Stimulated activated CD8-positive, alpha-beta memory T cell treated with anti-CD3 and anti-CD28 coated beads, Interleukin-15, amount 100 ng/mL, for 1 hour (primary cell): ENCODE measurements around the gene LCE2A.

Source experiments
- DNase-seq: peaks from one replicate; pipeline ENCODE4 v3.0.0-alpha.2; 2020; ENCODE audit warnings: low read depth

LCE2A gene

GRCh38 chr1:152743371-152744145, 45.4 kb downstream of the LCE2A start:
- no peak for DNase-seq

- DNase-seq, result no peak
These were observed 47.2 kb downstream of the LCE2A start for GRCh38 chr1:152745289-152745704.

- DNase-seq, result no peak
These were observed 47.8 kb downstream of the LCE2A start for GRCh38 chr1:152745765-152746444.

- DNase-seq, result no peak
These were observed 49.7 kb downstream of the LCE2A start for GRCh38 chr1:152747831-152748230.
